NB4 (cell line): ENCODE results near the gene ZBTB42.

Source experiments
- MYC ChIP-seq: IDR thresholded peaks from 2 replicates; pipeline ENCODE4 v1.6.1; 2011; ENCODE audit warnings: low read depth, low read length
- POLR2A ChIP-seq: IDR thresholded peaks from 2 replicates; pipeline ENCODE4 v1.6.1; 2011; ENCODE audit warnings: mild to moderate bottlenecking; ENCODE audit not compliant: insufficient read length; ENCODE audit errors: extremely low read depth
- TF ChIP-seq, protein P1 (sequence below): IDR thresholded peaks from one replicate; pipeline ENCODE4 v1.5.1; 2012; ENCODE audit warnings: low read depth, low read length
- TF ChIP-seq, protein P2 (sequence below): IDR thresholded peaks from 2 replicates; pipeline ENCODE4 v1.6.1; 2011; ENCODE audit warnings: low read depth, low read length

GRCh38 chr14:104844306-104845032, 43.6 kb downstream of the ZBTB42 start:
- TF ChIP-seq, protein P1, sequence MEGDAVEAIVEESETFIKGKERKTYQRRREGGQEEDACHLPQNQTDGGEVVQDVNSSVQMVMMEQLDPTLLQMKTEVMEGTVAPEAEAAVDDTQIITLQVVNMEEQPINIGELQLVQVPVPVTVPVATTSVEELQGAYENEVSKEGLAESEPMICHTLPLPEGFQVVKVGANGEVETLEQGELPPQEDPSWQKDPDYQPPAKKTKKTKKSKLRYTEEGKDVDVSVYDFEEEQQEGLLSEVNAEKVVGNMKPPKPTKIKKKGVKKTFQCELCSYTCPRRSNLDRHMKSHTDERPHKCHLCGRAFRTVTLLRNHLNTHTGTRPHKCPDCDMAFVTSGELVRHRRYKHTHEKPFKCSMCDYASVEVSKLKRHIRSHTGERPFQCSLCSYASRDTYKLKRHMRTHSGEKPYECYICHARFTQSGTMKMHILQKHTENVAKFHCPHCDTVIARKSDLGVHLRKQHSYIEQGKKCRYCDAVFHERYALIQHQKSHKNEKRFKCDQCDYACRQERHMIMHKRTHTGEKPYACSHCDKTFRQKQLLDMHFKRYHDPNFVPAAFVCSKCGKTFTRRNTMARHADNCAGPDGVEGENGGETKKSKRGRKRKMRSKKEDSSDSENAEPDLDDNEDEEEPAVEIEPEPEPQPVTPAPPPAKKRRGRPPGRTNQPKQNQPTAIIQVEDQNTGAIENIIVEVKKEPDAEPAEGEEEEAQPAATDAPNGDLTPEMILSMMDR: no peak
- TF ChIP-seq POLR2A: no peak
- TF ChIP-seq, protein P2, sequence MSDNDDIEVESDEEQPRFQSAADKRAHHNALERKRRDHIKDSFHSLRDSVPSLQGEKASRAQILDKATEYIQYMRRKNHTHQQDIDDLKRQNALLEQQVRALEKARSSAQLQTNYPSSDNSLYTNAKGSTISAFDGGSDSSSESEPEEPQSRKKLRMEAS: no peak
- no peak for TF ChIP-seq MYC
